Stimulated activated CD8-positive, alpha-beta memory T cell treated with anti-CD3 and anti-CD28 coated beads, Interleukin-15, amount 100 ng/mL, for 48 hours (primary cell): ENCODE measurements around the gene FBXO15.

Source experiments
- DNase-seq, 2 donors: peaks; one replicate each; pipeline ENCODE4 v3.0.0-alpha.2; 2020; ENCODE audit warnings: low read depth in 2 of 2

Gene FBXO15

GRCh38 chr18:74114116-74114515 lies 33.5 kb downstream of the FBXO15 start:
- no peak for DNase-seq

DNA sequence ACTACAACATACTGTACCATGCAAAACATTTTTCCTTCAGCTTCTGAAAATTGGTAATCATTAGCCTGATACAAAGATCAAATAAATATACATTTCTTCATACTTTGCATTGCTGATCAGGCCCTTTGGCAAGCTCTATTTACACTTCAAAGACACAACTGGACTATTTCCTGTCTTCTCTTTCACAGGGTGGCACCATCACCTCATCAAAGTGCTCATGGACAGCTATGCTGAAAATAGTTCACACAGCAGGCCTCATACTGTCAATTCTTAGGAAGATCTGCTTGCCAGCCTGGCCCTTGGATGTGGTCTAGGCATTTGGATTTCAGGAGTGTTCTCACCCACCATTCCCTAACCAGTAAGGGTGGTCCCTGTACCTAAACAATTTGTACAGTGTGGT lies 33.9 kb downstream of the FBXO15 start:
- no peak for DNase-seq

DNA sequence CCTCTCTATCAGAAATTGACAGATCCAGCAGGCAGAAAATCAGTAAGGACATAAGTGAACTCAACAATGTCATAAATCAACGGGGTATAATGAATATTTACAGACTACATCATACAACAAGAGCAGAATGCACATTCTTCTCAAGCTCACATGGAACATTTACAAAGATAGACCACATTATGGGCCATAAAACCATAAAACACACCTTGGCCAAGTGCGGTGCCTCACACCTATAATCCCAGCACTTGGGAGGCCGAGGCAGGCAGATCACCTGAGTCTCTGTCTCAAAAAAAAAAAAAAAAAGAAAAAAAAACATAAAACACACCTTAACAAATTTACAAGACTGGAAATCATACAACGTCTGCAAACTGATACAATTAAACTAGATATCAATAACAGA lies 36.7 kb downstream of the FBXO15 start:
- no peak for DNase-seq

- no peak for DNase-seq
Observed at GRCh38 chr18:74110149-74110548, 37.5 kb downstream of the FBXO15 start.

- no peak for DNase-seq
Observed at GRCh38 chr18:74108460-74108859, 39.2 kb downstream of the FBXO15 start.

DNA sequence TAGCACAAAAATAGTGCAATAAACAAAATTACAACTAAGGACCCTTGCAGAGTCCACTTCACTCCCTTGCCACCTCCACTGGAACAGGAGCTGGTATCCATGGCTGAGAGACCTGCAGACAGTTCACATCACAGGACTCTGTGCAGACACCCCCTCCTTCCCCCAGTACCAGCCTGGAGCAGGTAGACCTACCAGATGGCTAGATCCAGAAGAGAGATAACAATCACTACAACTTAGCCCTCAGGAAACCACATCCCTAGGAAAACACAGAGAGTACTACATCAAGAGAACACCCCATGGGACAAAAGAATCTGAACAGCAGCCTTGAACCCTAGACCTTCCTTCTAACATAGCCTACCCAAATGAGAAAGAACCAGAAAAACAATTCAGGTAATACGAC lies 49.8 kb downstream of the FBXO15 start:
- DNase-seq = no peak

DNA sequence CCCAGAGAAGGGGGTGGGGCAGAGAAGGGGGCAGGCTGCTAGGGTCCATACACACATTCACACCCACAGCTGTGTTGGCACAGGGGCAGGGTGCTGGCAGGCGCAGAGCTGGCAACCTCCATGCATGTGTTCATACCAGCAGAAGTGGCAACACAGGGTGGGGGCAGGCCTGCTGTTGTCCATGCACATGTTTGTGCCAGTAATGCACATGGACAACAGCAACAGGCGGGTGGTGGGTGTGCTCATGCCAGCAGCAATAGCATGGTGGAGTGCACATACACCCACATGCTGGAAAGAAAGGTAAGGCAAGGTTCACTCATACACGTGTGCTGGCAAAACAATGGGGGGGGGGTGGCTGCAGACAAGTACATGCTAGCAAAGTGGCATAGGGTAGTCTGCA lies 54.7 kb downstream of the FBXO15 start:
- no peak for DNase-seq

- no peak for DNase-seq
Observed at GRCh38 chr18:74084184-74084855, 63.3 kb downstream of the FBXO15 start.

- DNase-seq = no peak
Observed at GRCh38 chr18:74083557-74083952, 64.1 kb downstream of the FBXO15 start.

DNA sequence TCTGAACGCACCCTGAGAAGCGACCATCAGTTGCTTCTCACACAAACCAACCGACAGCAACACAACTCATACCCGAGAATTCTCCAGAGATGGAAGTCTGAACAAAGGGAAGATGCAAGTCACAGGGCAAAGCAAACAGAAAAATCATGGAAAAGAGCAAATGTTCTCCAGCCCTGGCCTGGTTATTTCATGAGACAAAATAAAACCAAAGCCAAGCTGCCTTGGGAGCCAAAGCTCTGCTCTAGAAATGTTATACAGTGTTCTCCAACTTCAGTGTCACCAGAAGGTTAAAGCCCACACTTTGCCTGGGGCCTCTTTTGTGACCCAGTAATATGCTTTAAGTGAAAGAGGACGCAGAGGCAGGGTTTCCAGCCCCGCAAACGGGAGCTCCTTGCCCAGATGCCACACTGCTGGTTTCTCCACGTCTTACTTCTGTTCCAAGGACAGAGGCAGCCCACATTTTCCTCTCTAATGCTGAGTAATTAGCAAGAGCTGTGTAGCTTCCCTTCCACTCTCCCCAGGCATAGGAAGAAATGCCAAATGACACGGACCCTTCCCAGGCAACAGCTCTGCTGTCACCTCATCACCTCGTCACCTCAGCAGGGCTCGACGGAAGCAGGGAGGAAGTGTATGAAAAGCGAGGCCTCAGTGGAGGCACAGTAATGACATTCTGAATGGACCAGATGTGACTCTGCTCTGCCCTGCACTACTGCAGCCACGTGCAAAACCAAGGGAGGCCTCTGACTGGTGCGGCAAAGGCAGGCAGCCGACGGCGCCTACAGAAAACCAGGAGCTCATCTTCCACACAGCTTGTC lies 64.7 kb downstream of the FBXO15 start:
- no peak for DNase-seq

GRCh38 chr18:74081966-74082741 lies 65.5 kb downstream of the FBXO15 start:
- DNase-seq = peak; percentile 44 to 57

- DNase-seq = no peak
Observed at GRCh38 chr18:74078257-74078656, 69.4 kb downstream of the FBXO15 start.

DNA sequence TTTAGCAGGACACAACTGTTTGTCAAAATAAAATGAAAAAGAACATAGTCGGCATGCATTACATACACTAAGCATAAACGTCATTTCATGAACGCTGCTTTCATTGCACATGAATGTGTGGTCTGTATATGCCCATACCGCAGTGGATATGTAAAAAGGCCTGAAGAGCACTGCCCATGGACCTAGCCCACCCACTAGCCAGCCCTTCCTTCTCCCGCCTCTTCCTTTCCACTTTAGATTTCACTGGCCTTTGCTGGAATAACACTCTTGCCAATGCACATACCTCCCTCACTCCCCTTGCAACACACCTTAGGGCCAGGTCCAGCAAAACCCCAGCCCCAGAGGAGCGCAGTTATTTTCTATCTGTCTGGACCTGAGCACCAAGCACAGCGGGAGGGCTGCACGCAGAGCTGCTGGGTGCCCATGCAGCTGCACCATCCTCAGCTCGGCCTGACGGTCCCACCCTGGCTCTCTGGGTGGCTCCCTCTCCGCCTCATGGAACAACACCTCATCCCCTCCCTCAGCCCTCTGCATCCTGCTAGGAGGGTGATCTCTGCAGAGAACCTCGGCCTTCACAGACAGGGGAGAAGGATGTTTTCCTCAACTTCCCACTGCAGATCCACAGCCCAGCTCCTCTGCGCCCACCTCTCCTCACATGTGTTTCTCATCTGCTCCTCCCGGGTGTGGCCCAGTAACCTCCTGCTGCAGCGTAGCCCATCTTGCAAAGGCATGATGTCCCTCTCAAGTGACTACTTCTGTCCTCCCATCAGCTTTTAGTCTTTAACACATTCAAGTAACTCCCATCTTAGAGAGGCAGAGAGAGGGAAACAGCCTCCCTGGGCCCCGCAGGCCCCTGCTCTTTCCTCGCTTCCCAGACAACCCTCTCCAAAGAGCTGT lies 72.7 kb downstream of the FBXO15 start:
- DNase-seq = no peak

DNA sequence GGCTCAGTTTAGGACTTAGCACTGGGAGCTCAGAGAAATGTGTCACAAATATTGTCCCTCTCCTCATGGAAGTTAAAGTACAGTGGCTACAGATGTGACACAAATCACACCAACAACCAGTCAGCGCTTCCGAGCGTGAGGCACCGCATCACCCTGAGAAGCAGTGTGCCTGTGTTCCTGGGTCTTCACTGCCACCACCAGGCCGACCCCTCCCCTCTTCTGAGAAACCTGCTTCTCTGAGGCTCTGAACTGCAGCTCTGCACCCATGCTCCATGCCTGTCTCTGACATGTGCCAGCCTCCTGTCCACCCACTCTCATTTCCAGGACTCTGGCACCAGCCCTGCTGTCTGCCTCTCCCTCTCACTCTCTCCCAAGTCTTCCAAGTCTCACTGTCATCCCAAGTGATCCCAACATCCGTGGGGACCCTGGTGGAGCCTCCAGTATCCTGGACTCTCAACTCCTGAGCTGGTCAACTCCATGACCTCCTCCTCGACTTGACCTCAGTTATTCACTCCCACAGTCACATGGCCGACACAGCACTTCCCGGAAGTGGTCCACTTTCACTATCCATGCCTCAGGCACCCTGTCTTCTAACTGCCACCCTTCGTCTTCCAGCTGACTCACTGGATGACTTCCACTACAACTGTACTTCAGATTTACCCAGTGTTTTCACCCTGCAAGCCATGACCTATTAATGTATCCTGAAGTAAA lies 73.5 kb downstream of the FBXO15 start:
- no peak for DNase-seq

- DNase-seq = no peak
Observed at GRCh38 chr18:74069178-74070050, 78.2 kb downstream of the FBXO15 start.

- DNase-seq = no peak
Observed at GRCh38 chr18:74068296-74068695, 79.3 kb downstream of the FBXO15 start.

DNA sequence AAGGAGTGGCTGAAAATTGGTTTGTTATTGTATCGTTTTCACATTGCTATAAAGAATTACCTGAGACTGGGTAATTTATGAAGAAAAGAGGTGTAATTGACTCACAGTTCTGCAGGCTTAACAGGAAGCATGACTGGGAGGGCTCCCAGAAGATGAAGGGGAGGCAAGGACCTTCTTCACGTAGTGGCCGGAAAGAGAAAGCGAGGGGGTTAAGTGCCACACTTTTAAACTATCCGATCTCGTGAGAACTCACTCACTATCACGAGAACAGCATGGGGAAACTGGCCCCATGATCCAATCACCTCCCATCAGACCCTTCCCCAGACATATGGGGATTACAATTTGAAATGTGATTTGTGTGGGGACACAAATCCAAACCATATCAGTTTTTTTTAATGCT lies 81.6 kb downstream of the FBXO15 start:
- DNase-seq = no peak

- no peak for DNase-seq
Observed at GRCh38 chr18:74065366-74065765, 82.3 kb downstream of the FBXO15 start.

DNA sequence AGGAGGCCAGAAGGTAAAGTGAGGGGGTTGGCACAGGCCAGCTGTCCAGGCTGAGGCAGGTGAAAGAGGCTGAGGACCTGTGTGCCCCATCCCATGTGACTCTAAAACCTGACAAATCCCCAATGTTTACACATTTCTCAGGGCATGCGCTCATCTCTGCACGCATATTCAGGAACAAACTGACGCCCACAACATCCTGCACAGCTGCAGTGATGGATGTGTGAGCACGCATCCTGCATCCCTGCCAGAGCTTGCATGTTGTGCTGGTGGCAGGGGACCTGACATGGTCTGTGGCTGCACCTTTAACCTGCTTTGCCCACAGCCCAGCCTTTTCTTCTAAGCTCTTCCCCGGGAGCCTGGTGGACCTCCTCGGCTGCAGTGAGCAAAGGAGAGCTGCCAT lies 83.1 kb downstream of the FBXO15 start:
- no peak for DNase-seq

DNA sequence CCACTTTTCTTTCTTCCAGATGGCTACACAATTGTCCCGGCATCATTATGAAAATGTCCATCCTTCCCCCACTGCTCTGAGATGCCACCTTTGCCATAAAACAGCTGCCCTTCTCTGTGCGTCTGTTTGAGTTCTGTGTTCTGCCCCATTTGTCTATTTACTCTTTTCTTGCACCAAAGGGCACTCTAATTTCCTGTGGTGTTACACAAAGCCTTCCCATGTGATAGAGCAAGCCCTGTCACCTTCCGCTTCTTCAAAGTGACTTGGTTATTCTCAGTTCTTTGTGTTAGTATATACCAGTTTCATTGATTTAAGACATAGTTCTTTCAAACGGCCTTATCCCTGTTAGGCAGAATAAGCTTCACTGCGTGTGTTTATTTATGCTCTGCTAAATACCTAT lies 84.1 kb downstream of the FBXO15 start:
- no peak for DNase-seq
